ENCODE results near the gene SCN5A. TPM values are rescaled to one million over a fixed set of nuclear protein-coding genes. Genes with fewer than 3 reads are reported as not detected.
A peak's percentile ranks its signal among the peaks of the same experiment; 100 is the strongest.

The SCN5A gene
- total RNA-seq, 1 experiment from 2014 or later: 0.16 TPM

GRCh38 chr3:38628835-38629234 lies 20.7 kb downstream of the SCN5A start:
- no peaks in the 10 kb centered on the region for H3K27me3 ChIP-seq (replicated peaks; ENCODE audit: control insufficient read depth, insufficient read depth, low read length)
- no peaks in the 10 kb centered on the region for H3K36me3 ChIP-seq (ENCODE audit: control insufficient read depth, insufficient read depth, low read length)
- no peak for DNase-seq
- TF ChIP-seq CTCF (IDR thresholded peaks at IDR 0.05; ENCODE audit: insufficient read depth in 1 of 2, low read depth in 1 of 2, low read length in 1 of 2, severe bottlenecking in 1 of 2, unreplicated experiment in 1 of 2): no peak
- intact Hi-C loops (cut with micrococcal nuclease; ENCODE audit: unreplicated experiment): no loop called here
- no peak overlapping the region for H3K4me3 ChIP-seq (ENCODE audit: low read depth, low read length)
- H3K27me3 Mint-ChIP-seq (ENCODE audit: insufficient read depth, unreplicated experiment): peaks cover 6% of the 10 kb centered on the region
- H3K4me3 Mint-ChIP-seq (ENCODE audit: unreplicated experiment): no peak overlapping the region
- H3K4me1 ChIP-seq: no peaks in the 10 kb centered on the region
- no peaks in the 10 kb centered on the region for H3K36me3 Mint-ChIP-seq (ENCODE audit: insufficient read depth, unreplicated experiment)
- no peaks in the 10 kb centered on the region for H3K9me3 Mint-ChIP-seq (ENCODE audit: unreplicated experiment)
- ChIA-PET CTCF (no interaction called here), POLR2A (no interaction called here)
- no TSS peak for BruUV-seq (replicated peaks)
- no peaks in the 10 kb centered on the region for H3K4me1 Mint-ChIP-seq (ENCODE audit: low read depth, unreplicated experiment)
- H3K9me3 ChIP-seq: no peaks in the 10 kb centered on the region
- H3K27ac Mint-ChIP-seq (ENCODE audit: unreplicated experiment): no peak overlapping the region

- peaks cover 6% of the 10 kb centered on the region for H3K27me3 Mint-ChIP-seq (ENCODE audit: insufficient read depth, unreplicated experiment)
- no peak overlapping the region for H3K4me3 Mint-ChIP-seq (ENCODE audit: unreplicated experiment)
- no peaks in the 10 kb centered on the region for H3K9me3 Mint-ChIP-seq (ENCODE audit: unreplicated experiment)
- no peaks in the 10 kb centered on the region for H3K4me1 Mint-ChIP-seq (ENCODE audit: low read depth, unreplicated experiment)
- peak in 1 of 2 experiments; percentile 50 for TF ChIP-seq CTCF (IDR thresholded peaks at IDR 0.05; ENCODE audit: insufficient read depth in 1 of 2, low read depth in 1 of 2, low read length in 1 of 2, severe bottlenecking in 1 of 2, unreplicated experiment in 1 of 2)
- H3K36me3 Mint-ChIP-seq (ENCODE audit: insufficient read depth, unreplicated experiment): no peaks in the 10 kb centered on the region
- Histone ChIP-seq H3K4me1 (no peaks in the 10 kb centered on the region), H3K4me3 (ENCODE audit: low read depth, low read length) (no peak overlapping the region), H3K9me3 (no peaks in the 10 kb centered on the region), H3K36me3 (ENCODE audit: control insufficient read depth, insufficient read depth, low read length) (no peaks in the 10 kb centered on the region), H3K27me3 (replicated peaks; ENCODE audit: control insufficient read depth, insufficient read depth, low read length) (no peaks in the 10 kb centered on the region)
- peak in 1 of 2 experiments; percentile 36 for DNase-seq
- intact Hi-C loops (cut with micrococcal nuclease; ENCODE audit: unreplicated experiment): no loop called here
- BruUV-seq (replicated peaks): no TSS peak
- no peak overlapping the region for H3K27ac Mint-ChIP-seq (ENCODE audit: unreplicated experiment)
- CTCF ChIA-PET: no interaction called here
- POLR2A ChIA-PET: no interaction called here
Measured at GRCh38 chr3:38627956-38628355, 21.5 kb downstream of the SCN5A start.

GRCh38 chr3:38626171-38626570 lies 23.3 kb downstream of the SCN5A start:
- no peaks in the 10 kb centered on the region for H3K27me3 ChIP-seq (replicated peaks; ENCODE audit: control insufficient read depth, insufficient read depth, low read length)
- TF ChIP-seq CTCF (IDR thresholded peaks at IDR 0.05; ENCODE audit: insufficient read depth in 1 of 2, low read depth in 1 of 2, low read length in 1 of 2, severe bottlenecking in 1 of 2, unreplicated experiment in 1 of 2): no peak
- Mint-ChIP-seq H3K4me1 (ENCODE audit: low read depth, unreplicated experiment) (no peaks in the 10 kb centered on the region), H3K9me3 (ENCODE audit: unreplicated experiment) (no peaks in the 10 kb centered on the region), H3K36me3 (ENCODE audit: insufficient read depth, unreplicated experiment) (no peaks in the 10 kb centered on the region), H3K27ac (ENCODE audit: unreplicated experiment) (no peak overlapping the region), H3K27me3 (ENCODE audit: insufficient read depth, unreplicated experiment) (no peaks in the 10 kb centered on the region), H3K4me3 (ENCODE audit: unreplicated experiment) (no peak overlapping the region)
- H3K36me3 ChIP-seq (ENCODE audit: control insufficient read depth, insufficient read depth, low read length): no peaks in the 10 kb centered on the region
- ChIA-PET POLR2A (no interaction called here), CTCF (interaction anchor here (0.6 to 0.7 kb wide), 2 partner anchors 25 to 202 kb away, joined by 3 read pairs; no protein-coding TSS in a partner anchor)
- H3K4me3 ChIP-seq (ENCODE audit: low read depth, low read length): no peak overlapping the region
- intact Hi-C loops (cut with micrococcal nuclease; ENCODE audit: unreplicated experiment): no loop called here
- H3K4me1 ChIP-seq: no peaks in the 10 kb centered on the region
- H3K9me3 ChIP-seq: no peaks in the 10 kb centered on the region
- no peak for DNase-seq
- BruUV-seq (replicated peaks): no TSS peak
